ENCODE data around the gene IFRD2. TPM values are rescaled to one million over a fixed set of nuclear protein-coding genes. Genes with fewer than 3 reads are reported as not detected.
A peak's percentile ranks its signal among the peaks of the same experiment; 100 is the strongest.

The IFRD2 gene
- total RNA-seq, 2 experiments from 2014 or later = 30.0 to 30.4 TPM

DNA sequence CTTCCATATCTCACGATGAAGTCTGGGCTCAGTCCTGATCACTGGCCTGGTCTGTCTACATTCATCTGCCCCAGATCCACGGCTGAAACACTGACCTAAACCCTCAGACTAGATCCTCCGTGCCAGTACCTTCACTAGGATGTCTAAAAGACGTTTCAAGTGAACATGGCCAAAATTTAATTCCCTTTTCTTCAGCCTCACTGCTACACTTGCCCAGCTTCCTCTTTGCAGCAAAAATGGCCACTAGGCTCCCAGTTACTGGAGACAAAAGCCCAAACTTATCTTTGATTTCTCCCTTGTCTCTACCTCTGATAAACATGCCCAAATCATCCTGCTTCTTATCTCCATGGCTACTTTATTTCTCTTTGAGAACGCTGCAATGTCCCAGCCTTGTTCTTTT, 46.7 kb upstream of the IFRD2 start:
- intact Hi-C loops (cut with DNase I, micrococcal nuclease) = loop anchor here (5.0 kb wide), 2 partner anchors 42 to 102 kb away; partner anchors contain the start of genes GNAI2 (in 1 of the 2), HYAL3 (in 1 of the 2) and NAA80 (in 1 of the 2)
- Histone ChIP-seq H3K4me3 (ENCODE audit: low read length) (peak overlapping the region; percentile 93), H3K27me3 (ENCODE audit: control insufficient read depth in 1 of 2, insufficient read depth in 2 of 2, low read length in 2 of 2) (no peaks in the 10 kb centered on the region), H3K27ac (ENCODE audit: low read depth in 1 of 2, low read length in 2 of 2) (peak overlapping the region in 1 of 2 donors; percentile 95), H3K9me3 (ENCODE audit: control insufficient read depth in 1 of 2, insufficient read depth in 1 of 2, low read length in 2 of 2) (no peaks in the 10 kb centered on the region), H3K36me3 (ENCODE audit: insufficient read depth, low read length) (peaks cover 5% of the 10 kb centered on the region), H3K4me1 (ENCODE audit: insufficient read depth, low read length) (peaks cover 78% of the 10 kb centered on the region)
- H3K27ac Mint-ChIP-seq = peak overlapping the region; percentile 95
- ATAC-seq (ENCODE audit: poor library complexity) (no peak), DNase-seq (peak in 1 of 14 experiments; percentile 27)
- no peaks in the 10 kb centered on the region for H3K27me3 Mint-ChIP-seq
- H3K36me3 Mint-ChIP-seq (ENCODE audit: low read depth) = peaks cover 21% of the 10 kb centered on the region
- TF ChIP-seq CTCF (IDR thresholded peaks at IDR 0.05) = no peak
- peaks cover 70% of the 10 kb centered on the region for H3K4me1 Mint-ChIP-seq (ENCODE audit: low read depth)
- ChIA-PET POLR2A (interaction anchor here (0.9 to 7.9 kb wide), 7 partner anchors 10 to 204 kb away, joined by 3 to 214 read pairs (median 4); partner anchors contain the start of genes CYB561D2, GNAI2, HYAL3 and NAA80), CTCF (interaction anchor here (0.7 to 4.6 kb wide), 4 partner anchors 8 to 40 kb away, joined by 3 to 19 read pairs (median 6); partner anchors contain the start of genes HYAL3 and NAA80)
- H3K4me3 Mint-ChIP-seq = peak overlapping the region; percentile 96
- no peaks in the 10 kb centered on the region for H3K9me3 Mint-ChIP-seq

GRCh38 chr3:50337175-50337861, 45.1 kb upstream of the IFRD2 start:
- peaks cover 28% of the 10 kb centered on the region for H3K36me3 Mint-ChIP-seq (ENCODE audit: low read depth)

More at GRCh38 chr3:50337175-50337861, 45.1 kb upstream of the IFRD2 start:
- Histone ChIP-seq H3K9me3 (ENCODE audit: control insufficient read depth in 1 of 2, insufficient read depth in 1 of 2, low read length in 2 of 2) (no peaks in the 10 kb centered on the region), H3K4me3 (ENCODE audit: low read length) (peak overlapping the region; percentile 93), H3K4me1 (ENCODE audit: insufficient read depth, low read length) (peaks cover 85% of the 10 kb centered on the region), H3K27ac (ENCODE audit: low read depth in 1 of 2, low read length in 2 of 2) (peak overlapping the region; percentile 95 to 96), H3K36me3 (ENCODE audit: insufficient read depth, low read length) (peaks cover 8% of the 10 kb centered on the region), H3K27me3 (ENCODE audit: control insufficient read depth in 1 of 2, insufficient read depth in 2 of 2, low read length in 2 of 2) (no peaks in the 10 kb centered on the region)
- ATAC-seq (ENCODE audit: poor library complexity) (peak; percentile 77), DNase-seq (peak; percentile 81 to 98 (median 90))
- TF ChIP-seq CTCF (IDR thresholded peaks at IDR 0.05) = no peak
- peak overlapping the region; percentile 95 for H3K27ac Mint-ChIP-seq
- no peaks in the 10 kb centered on the region for H3K9me3 Mint-ChIP-seq
- ChIA-PET POLR2A (interaction anchor here (0.5 to 7.9 kb wide), 31 partner anchors 9 to 1720 kb away, joined by 3 to 214 read pairs (median 6); partner anchors contain the start of genes C3orf18, CACNA2D2, CYB561D2 and DUSP7), CTCF (interaction anchor here (1.4 to 4.6 kb wide), 9 partner anchors 8 to 45 kb away, joined by 3 to 19 read pairs (median 5); partner anchors contain the start of genes CYB561D2, HYAL3, IFRD2 and NAA80)
- intact Hi-C loops (cut with DNase I, micrococcal nuclease) = loop anchor here (1.0 to 5.0 kb wide), 5 partner anchors 9 to 100 kb away; partner anchors contain the start of genes CYB561D2 (in 1 of the 2), GNAI2 (in 1 of the 2), HYAL3 (in 1 of the 2) and NAA80 (in 1 of the 2)
- peaks cover 71% of the 10 kb centered on the region for H3K4me1 Mint-ChIP-seq (ENCODE audit: low read depth)
- H3K27me3 Mint-ChIP-seq = no peaks in the 10 kb centered on the region
- H3K4me3 Mint-ChIP-seq = peak overlapping the region; percentile 96
